Measurements from ENCODE around the gene MYO9B. TPM values are rescaled to one million over a fixed set of nuclear protein-coding genes. Genes with fewer than 3 reads are reported as not detected.

The MYO9B gene
- total RNA-seq, 1 donor from 2014 or later: 30.7 TPM

DNA sequence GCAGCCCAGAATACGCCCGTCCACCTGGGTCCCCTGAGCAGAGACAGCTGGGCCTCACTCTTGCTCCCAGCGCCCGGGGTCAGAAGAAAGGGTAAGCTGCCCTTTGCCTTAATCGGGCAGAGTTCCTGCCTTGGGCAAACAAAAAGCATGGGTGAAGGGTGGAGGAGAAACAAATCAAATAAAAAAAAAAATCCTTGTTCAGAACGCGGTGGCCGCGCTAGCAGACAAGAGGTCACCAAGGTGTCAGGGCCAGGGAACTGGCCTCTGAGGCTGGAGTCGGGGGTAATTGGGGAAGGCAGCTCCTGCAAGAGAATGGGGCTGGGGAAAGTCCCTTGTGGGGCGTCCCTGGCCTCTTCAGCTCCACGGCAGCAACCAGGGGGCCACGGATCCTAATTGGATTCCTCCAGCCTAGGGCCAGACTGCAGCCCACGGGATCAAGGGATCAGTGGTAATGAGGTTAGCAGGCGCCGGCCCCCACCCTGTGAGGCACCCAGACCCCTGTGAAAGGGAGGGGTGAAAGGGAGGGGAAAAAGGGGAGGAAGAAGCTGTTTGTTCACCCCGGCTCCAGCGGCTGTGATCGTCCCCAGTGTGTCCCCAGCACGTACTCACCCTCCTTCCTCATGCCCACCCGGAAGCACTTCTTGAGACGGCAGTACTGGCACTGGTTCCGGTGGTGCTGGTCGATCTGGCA, 164.6 kb downstream of the MYO9B start:
- intact Hi-C loops (cut with micrococcal nuclease): no loop called here
- Histone ChIP-seq H3K9me3 (replicated peaks) (no peaks in the 10 kb centered on the region), H3K4me1 (peaks cover 64% of the 10 kb centered on the region), H3K36me3 (peaks cover 30% of the 10 kb centered on the region), H3K27me3 (ENCODE audit: low read depth) (no peaks in the 10 kb centered on the region), H3K4me3 (no peak overlapping the region), H3K27ac (replicated peaks) (peak overlapping the region; percentile 19)
- TF ChIP-seq, protein P1, sequence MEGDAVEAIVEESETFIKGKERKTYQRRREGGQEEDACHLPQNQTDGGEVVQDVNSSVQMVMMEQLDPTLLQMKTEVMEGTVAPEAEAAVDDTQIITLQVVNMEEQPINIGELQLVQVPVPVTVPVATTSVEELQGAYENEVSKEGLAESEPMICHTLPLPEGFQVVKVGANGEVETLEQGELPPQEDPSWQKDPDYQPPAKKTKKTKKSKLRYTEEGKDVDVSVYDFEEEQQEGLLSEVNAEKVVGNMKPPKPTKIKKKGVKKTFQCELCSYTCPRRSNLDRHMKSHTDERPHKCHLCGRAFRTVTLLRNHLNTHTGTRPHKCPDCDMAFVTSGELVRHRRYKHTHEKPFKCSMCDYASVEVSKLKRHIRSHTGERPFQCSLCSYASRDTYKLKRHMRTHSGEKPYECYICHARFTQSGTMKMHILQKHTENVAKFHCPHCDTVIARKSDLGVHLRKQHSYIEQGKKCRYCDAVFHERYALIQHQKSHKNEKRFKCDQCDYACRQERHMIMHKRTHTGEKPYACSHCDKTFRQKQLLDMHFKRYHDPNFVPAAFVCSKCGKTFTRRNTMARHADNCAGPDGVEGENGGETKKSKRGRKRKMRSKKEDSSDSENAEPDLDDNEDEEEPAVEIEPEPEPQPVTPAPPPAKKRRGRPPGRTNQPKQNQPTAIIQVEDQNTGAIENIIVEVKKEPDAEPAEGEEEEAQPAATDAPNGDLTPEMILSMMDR (IDR thresholded peaks at IDR 0.05; ENCODE audit: borderline replicate concordance): no peak
- no peak for DNase-seq

DNA sequence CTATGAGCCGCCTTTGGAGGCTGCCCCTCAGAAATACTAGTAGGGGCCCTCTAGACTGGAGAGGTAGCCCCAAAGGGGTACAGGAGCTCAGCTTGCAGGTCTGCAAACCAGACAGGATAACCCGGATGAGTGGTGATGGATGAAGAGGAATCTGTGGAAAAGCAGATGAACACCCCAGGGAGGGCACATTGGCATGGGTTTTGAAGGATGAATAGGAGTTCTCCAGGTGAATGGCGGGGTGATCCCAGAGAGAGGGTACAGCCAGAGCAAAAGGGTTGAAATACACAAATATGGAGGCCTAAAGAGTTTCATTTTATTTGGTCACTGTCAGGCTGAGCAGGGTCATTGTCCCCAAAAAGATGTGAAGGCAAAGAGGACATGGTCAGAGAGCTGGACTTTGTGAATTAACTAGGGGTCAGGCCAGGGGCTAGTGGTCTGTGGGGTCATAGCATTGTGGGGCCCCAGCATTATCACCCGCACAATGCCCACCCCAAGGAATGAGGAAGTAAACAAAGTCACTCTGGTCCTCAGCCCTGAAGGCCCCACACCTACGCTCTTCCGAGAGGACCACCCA, 165.3 kb downstream of the MYO9B start:
- Histone ChIP-seq H3K27me3 (ENCODE audit: low read depth) (no peaks in the 10 kb centered on the region), H3K4me3 (no peak overlapping the region), H3K9me3 (replicated peaks) (no peaks in the 10 kb centered on the region), H3K27ac (replicated peaks) (peak overlapping the region; percentile 93), H3K4me1 (peaks cover 58% of the 10 kb centered on the region), H3K36me3 (peaks cover 30% of the 10 kb centered on the region)
- TF ChIP-seq, protein P1 (IDR thresholded peaks at IDR 0.05; ENCODE audit: borderline replicate concordance): no peak
- no peak for DNase-seq
- intact Hi-C loops (cut with micrococcal nuclease): no loop called here

DNA sequence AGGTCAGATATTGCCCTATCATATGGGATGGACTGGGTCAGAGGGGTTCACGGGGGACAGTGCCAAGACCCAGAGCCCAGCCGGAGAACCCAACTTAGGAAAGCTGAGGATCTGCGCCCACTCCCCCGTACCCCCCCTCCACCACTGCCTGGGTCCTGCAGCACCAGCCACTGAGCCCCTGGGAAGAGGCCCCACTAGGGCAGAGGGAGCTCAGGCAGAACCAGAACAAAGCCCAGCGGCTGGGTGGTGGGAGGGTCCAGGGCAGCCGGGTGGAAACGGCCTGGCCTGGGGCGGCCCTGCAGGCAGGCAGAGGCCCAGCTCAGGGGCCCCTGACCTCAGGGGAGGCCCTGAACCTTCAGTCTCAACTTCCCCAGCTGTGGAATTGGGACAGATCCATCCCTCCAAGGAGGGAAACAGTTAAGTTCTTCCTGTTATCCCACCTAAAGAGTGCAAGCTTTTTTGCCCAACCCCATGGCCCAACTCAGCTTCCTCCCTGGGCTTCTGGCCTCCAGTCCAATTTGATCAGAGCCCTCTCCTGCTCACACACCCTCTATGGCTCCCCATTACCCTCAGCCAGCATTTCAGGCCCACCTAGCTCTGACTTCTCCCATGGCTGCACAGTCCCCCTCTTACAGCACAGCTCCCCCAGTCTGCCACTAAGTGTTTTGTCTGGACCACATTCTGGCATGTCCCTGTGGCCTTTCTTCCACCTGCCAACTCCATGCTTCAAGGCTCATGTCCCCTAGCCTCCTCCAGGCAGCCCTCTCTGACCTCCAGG, 167.0 kb downstream of the MYO9B start:
- Histone ChIP-seq H3K4me3 (peak overlapping the region; percentile 91), H3K36me3 (peaks cover 28% of the 10 kb centered on the region), H3K9me3 (replicated peaks) (no peaks in the 10 kb centered on the region), H3K27me3 (ENCODE audit: low read depth) (no peaks in the 10 kb centered on the region), H3K27ac (replicated peaks) (peak overlapping the region; percentile 93), H3K4me1 (peaks cover 57% of the 10 kb centered on the region)
- no peak for DNase-seq
- TF ChIP-seq, protein P1 (IDR thresholded peaks at IDR 0.05; ENCODE audit: borderline replicate concordance): no peak
- intact Hi-C loops (cut with micrococcal nuclease): no loop called here

DNA sequence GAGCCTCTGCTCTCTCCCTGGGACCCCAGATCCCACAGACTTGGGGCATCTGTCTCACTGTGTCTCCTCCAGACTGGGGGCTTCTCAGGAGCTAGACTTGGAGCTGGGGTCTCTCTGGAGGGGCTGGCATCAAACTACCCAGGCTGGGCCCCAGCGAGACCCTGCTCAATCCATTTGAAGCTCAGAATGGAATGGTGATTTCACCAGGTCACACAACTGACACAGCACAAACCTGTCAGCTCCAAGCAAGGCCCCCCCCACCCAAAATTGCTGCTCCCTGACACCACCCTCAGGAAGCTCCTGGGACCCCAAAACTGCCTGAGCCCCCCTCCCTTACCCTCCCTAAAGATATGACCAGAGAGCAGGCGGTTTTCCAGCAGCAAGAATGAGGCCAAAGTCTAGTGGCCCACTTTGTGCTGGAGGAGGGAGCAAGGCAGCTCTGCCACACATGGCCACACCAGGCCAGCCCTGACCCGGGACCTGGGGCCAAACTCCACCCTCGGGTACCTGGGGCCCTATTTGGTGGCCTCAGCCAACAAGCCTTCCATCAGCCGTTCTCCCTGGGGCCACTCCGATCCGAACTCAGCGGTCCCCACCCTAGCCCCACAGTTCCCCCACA, 167.7 kb downstream of the MYO9B start:
- H3K36me3 ChIP-seq: peaks cover 21% of the 10 kb centered on the region
- no peaks in the 10 kb centered on the region for H3K27me3 ChIP-seq (ENCODE audit: low read depth)
- H3K9me3 ChIP-seq (replicated peaks): no peaks in the 10 kb centered on the region
- intact Hi-C loops (cut with micrococcal nuclease): no loop called here
- peaks cover 57% of the 10 kb centered on the region for H3K4me1 ChIP-seq
- DNase-seq: no peak
- H3K4me3 ChIP-seq: peak overlapping the region; percentile 91
- peak overlapping the region; percentile 93 for H3K27ac ChIP-seq (replicated peaks)
- TF ChIP-seq, protein P1 (IDR thresholded peaks at IDR 0.05; ENCODE audit: borderline replicate concordance): no peak

DNA sequence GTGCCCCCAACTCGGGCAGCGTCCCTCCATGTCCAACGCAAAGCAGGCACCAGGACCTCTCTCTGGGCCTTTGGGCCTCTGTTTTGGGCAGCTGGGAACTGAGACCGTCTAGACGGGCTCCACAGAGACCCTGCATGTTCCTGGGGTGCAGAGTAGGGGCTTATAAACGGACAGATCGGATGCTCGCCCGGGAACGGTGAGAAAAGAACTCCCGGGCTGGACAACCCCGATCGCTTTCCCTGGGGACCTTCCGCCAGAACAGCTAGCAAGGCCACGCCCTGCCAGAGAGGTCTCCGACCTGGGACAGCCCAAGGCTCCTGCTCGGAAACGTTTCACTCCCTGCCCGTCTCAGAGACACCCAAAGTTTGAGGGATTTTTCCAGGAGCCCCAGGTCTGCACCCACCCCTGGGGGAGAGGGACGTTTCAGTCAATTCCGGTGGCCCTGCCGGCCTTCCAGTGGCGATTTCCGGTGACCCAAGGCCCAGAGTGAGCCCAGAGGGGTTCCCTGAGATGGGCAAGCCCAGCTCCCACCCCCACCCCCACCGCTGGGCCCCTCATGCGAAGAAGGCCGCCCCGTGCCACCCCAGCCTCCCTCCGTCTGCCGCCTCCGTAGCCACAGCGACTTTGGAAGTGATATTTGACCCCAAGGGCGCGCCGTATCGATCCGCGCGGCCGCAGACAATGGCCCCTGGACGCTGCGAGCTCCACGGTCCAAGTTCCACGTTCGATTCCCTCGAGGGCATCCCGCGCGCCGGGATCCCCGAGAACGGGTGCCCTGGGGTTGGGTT, 168.4 kb downstream of the MYO9B start:
- Histone ChIP-seq H3K36me3 (peaks cover 14% of the 10 kb centered on the region), H3K4me3 (peak overlapping the region; percentile 91), H3K27me3 (ENCODE audit: low read depth) (no peaks in the 10 kb centered on the region), H3K4me1 (peaks cover 57% of the 10 kb centered on the region), H3K9me3 (replicated peaks) (no peaks in the 10 kb centered on the region), H3K27ac (replicated peaks) (peak overlapping the region; percentile 93)
- peak; percentile 75 for DNase-seq
- TF ChIP-seq, protein P1 (IDR thresholded peaks at IDR 0.05; ENCODE audit: borderline replicate concordance): no peak
- intact Hi-C loops (cut with micrococcal nuclease): no loop called here
